Stimulated activated CD4-positive, alpha-beta T cell treated with anti-CD3 and anti-CD28 coated beads, Interleukin-1b, Interleukin-23, amount 100 ng/mL, for 48 hours (primary cell): Measurements from ENCODE around the gene GSTP1.
"Not testable (repeated sequence)": the region's sequence is repeated elsewhere in the genome, so short reads cannot be mapped to it uniquely, and the experiment has no call there.

Experiments used
- DNase-seq: peaks from one replicate; pipeline ENCODE4 v3.0.0-alpha.2; 2020

The GSTP1 gene

GRCh38 chr11:67616431-67617242, 33.0 kb downstream of the GSTP1 start:
- no peak for DNase-seq

GRCh38 chr11:67617243-67617953, 33.8 kb downstream of the GSTP1 start:
- no peak for DNase-seq

- not testable (repeated sequence) for DNase-seq
Measured at GRCh38 chr11:67618901-67619659, 35.5 kb downstream of the GSTP1 start.

DNA sequence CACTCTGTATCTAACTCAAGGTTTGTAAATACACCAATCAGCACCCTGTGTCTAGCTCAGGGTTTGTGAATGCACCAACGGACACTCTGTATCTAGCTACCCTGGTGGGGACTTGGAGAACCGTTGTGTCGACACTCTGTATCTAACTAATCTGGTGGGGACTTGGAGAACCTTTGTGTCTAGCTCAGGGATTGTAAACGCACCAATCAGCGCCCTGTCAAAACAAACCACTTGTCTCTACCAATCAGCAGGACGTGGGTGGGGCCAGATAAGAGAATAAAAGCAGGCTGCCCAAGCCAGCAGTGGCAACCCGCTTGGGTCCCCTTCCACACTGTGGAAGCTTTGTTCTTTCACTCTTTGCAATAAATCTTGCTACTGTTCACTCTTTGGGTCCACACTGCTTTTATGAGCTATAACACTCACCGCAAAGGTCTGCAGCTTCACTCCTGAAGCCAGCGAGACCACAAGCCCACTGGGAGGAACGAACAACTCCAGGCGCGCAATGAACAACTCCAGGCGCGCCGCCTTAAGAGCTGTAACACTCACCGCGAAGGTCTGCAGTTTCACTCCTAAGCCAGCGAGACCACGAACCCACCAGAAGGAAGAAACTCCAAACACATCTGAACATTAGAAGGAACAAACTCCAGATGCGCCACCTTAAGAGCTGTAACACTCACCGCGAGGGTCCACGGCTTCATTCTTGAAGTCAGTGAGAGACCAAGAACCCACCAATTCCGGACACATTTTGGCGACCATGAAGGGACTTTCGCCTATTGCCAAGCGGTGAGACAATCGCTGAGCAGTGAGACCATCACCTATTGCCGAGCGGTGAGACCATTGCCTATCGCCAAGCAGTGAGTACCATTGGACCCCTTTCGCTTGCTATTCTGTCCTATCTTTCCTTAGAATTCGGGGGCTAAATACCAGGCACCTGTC, 36.3 kb downstream of the GSTP1 start:
- not testable (repeated sequence) for DNase-seq

- not testable (repeated sequence) for DNase-seq
Measured at GRCh38 chr11:67620621-67621020, 37.0 kb downstream of the GSTP1 start.

DNA sequence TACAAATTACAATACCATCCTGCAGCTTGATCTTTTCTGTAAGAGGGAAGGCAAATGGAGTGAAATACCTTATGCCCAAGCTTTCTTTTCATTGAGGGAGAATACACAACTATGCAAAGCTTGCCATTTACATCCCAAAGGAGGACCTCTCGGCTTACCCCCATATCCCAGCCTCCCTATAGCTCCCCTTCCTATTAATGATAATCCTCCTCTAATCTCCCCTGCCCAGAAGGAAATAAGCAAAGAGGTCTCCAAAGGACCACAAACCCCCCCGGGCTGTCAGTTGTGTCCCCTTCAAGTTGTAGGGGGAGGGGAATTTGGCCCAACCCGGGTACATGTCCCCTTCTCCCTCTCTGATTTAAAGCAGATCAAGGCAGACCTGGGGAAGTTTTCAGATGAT, 38.3 kb downstream of the GSTP1 start:
- not testable (repeated sequence) for DNase-seq

DNA sequence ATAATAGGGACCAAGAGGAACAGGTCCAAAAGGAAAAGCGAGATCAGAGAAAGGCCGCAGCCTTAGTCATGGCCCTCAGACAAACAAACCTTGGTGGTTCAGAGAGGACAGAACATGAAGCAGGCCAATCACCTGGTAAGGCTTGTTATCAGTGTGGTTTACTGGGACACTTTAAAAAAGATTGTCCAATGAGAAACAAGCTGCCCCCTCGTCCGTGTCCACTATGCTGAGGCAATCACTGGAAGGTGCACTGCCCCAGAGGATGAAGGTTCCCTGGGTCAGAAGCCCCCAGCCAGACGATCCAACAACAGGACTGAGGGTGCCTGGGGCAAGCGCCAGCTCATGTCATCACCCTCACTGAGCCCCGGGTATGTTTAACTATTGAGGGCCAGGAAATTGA, 39.3 kb downstream of the GSTP1 start:
- DNase-seq = not testable (repeated sequence)

DNA sequence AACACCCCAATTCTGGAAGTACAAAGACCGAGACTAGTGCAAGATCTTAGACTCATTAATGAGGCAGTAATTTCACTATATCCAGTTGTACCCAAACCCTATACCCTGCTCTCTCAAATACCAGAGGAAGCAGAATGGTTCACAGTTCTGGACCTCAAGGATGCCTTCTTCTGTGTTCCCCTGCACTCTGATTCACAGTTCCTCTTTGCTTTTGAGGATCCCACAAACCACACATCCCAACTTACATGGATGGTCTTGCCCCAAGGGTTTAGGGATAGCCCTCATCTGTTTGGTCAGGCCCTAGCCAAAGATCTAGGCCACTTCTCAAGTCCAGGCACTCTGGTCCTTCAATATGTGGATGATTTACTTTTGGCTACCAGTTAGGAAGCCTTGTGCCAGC, 40.2 kb downstream of the GSTP1 start:
- not testable (repeated sequence) for DNase-seq

- DNase-seq = not testable (repeated sequence)
Measured at GRCh38 chr11:67626131-67626833, 42.7 kb downstream of the GSTP1 start.

- no peak for DNase-seq
Measured at GRCh38 chr11:67626970-67627369, 43.4 kb downstream of the GSTP1 start.

DNA sequence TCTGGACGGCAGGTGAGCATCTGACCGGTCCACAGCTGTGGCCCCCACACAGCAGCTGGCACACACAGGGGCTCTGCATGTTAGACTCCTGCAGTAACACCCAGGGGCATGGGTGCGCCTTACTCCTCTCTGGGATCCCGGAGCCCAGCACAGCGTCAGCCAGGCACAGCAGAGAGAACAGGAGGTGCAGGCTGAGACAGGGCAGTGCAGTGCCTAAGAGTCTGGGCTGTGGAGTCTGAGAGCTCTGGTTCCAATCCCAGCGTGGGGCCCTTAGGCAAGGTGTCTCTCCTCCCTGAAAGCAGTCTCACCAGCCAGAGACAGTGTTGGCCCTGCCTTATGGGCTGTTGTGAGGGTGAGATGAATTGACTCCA, 43.8 kb downstream of the GSTP1 start:
- DNase-seq = no peak

DNA sequence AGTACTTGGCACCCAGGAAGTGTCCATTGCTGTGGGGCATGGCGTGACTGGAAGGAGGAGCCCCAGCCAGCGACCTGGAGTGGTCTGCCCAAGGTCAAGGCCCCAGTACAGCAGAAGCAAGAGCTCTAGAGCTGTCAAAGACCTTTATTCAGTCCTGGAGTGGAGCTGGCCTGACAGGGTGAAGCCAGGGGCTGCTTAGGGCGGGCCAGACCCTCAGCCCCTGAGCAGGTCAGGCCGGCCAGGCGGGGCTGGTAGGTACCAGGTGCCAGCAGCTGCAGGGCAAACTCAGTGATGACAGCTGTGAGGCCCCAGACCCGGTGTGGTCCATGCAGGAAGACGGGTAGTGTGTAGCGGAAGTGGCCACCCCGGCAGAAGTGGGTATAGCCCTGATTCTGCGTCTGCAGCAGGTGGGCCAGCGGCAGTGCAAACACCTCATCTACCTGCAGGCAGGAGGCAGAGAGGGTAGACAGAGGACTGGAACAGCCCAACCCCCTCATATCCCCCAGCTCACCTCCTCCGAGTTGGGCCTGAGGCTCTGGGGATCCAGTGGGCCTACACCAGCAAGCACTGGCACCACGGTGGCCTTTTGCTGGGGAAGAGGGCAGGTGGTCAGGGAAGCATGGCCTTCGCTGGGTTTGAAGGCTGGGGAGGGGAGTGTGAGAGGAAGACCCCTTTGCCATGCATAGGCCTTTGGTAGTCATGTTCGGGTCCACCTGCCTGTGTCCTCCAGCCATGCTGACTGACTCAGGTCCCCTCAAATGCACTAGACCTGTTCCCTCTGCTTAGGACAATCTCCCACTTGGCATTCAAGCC, 44.4 kb downstream of the GSTP1 start:
- no peak for DNase-seq

DNA sequence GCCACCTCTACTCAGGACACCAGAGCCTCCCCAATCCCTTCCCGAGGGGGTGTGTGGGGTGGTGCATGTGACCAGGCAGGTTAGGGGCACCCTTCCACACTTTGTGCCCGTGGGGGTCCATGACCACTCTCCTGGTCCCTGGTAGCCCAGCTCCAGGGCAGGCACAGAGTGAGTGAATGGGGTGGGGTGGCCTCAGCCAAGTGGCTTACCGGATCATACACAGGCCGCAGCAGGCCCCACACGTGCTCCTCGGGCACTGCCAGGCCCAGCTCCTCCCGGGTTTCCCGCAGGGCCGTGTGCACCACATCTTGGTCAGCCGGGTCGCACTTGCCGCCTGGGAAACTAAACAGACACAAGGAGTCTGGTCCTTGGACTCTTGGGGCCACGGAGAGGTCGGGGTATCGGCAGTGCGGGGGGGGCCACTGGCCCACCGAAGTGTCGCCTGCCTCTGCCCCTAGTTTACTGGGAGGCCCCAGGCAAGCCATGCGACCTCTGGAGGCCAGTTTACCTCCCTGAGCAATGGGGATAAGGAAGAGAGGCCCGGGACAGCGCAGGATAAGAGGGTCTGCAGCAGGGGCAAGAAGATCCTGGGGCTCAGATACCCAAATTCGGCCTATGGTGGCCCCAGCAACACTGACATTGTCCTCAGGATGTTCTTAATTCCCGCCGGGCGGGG, 45.2 kb downstream of the GSTP1 start:
- no peak for DNase-seq

DNA sequence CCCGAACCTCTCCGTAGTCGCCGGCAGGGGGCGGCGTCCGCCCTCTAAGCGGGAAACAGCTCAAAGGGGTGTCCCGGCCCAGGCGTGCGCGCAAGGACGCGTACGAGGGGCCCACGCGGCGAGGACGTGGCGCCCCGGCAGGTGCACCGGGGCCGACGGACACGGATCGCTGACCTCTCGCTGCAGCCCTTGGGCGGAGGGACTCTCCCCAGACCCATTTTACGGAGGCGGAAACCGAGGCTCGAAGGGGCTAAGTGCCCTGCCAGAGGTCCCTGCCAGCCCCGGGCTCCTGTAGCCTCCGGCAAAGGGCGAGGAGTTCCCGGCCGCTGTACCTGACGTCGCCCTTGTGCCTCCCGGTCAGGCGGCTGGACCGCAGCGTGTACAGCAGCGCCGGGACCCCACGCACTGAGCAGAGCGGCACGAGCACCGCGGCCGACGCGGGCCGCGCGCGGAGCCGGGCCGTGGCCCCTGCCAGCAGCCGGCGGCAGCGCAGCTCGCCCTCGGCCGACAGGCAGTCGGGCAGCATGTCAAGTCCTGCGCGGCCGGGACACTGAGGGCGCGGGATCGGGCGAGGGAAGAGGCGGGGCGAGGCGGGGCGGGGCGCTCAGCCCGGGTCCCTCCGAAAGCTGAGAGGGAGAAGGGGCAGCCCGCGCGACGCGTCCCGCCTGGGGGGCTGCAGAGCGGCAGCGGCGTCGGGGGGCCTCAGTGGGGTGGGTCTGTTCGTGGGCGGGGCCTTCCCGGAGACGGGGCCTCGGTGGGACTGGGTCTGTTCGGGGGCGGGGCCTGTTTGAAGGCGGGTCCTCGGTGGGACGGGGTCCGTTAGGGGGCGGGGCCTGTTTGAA, 46.0 kb downstream of the GSTP1 start, which contains the start of gene NUDT8:
Gene NUDT8 (minus strand): TSS at position 552 of the 842 bp plus-strand sequence. CDS start 26 bp downstream, at position 526.
- DNase-seq = peak; percentile 89

- peak; percentile 96 for DNase-seq
Measured at GRCh38 chr11:67630228-67630942, 46.8 kb downstream of the GSTP1 start.

DNA sequence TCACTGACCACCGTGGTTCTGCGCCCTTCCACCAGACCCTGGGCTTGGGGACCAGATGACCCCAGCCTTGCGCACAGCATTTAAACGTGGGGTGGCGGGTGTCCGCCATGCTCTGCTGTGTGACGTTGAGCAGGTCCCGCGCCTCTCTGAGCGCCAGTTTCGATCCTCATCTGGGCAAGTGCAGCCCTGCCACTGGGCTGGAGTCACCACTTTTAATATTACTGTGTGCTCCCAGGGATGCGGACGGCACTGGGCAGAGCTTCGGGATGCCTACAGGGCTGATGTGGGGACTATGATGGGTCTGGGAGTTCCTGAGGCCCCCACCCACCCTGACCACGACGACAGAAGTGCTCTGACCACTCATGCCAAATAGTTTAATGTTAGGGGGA, 47.3 kb downstream of the GSTP1 start:
- no peak for DNase-seq

DNA sequence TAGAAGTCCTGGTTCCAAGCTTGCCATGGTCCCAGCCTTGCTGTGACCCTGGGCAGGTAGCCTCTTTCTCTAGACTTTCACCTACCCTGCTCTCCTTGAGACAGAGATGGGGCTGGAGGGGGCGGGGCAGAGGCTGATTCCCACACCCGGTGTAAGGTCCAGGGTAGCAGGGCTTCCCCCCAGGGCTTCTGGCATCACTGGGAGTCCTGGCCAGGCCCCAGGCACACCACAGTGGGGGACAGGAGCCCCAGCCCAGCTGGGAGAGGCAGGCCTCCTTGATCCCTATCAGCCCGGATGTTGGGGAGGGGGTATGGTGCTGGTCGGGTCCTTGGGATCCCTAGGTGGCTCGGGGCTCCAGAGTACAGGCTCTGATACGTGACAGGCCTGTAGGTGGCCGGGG, 47.8 kb downstream of the GSTP1 start:
- DNase-seq = no peak

DNA sequence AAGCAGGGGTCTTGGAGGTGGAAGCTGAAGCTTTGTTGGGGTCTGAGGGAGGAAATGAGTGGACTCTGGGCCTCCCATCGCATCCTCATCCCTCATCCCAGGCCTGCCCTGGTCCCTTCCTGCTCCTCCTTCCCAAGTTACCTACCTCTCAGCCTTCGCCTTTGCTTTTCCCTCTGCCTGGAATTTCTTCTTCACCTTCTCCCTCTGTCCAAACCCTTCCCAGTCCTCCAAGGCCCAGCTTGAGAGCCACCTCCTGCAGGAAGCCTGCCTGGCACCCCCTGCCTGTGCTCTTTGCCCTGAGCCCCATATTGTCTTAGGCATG, 48.2 kb downstream of the GSTP1 start:
- no peak for DNase-seq
